Epithelial cell of proximal tubule (primary cell): ENCODE results near the gene ANKLE1. TPM values are rescaled to one million over a fixed set of nuclear protein-coding genes. Genes with fewer than 3 reads are reported as not detected.

Experiments used
- DNase-seq: peaks from one replicate; pipeline ENCODE4 v3.0.0-alpha.2; 2011; ENCODE audit warnings: low read depth
- H3K4me3 ChIP-seq: 2 replicates; pipeline ENCODE4 v1.5.1; 2011; ENCODE audit warnings: low read depth, mild to moderate bottlenecking, low read length
- total RNA-seq: library from RNA; depleted of rRNA; stranded (reverse); fragments of >200 nt; gene quantifications from 2 replicates; pipeline ENCODE4 v1.2.3, GENCODE V29; 2015
- TF ChIP-seq, protein P1 (sequence below): conservative IDR thresholded peaks from 2 replicates; pipeline ENCODE4 v1.5.1; 2012; ENCODE audit warnings: low read depth, mild to moderate bottlenecking, low read length

The ANKLE1 gene
- total RNA-seq, 1 donor from 2014 or later: 4.1 TPM

DNA sequence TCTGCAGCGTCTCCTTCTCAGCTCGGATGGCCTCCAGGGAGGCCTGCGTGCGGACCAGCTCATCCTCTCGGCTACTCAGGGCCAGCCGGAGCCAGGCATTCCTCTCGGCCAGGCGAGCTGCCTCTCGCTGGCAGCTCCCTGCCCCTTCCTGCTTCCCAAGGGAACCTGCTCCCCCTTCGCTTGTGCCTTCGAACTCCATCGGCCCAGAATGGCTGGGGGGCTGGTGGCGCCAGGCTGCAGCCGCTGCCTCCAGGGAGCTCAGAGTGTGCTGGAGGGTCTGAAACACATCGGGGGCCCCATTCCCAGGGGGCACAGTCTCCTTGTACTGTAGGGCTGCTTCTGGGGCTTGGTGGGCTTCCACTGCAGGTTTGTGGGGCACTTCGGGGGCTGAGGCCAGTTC lies 19.1 kb upstream of the ANKLE1 start:
- H3K4me3 ChIP-seq: no peak overlapping the region
- no peak for DNase-seq
- TF ChIP-seq, protein P1, sequence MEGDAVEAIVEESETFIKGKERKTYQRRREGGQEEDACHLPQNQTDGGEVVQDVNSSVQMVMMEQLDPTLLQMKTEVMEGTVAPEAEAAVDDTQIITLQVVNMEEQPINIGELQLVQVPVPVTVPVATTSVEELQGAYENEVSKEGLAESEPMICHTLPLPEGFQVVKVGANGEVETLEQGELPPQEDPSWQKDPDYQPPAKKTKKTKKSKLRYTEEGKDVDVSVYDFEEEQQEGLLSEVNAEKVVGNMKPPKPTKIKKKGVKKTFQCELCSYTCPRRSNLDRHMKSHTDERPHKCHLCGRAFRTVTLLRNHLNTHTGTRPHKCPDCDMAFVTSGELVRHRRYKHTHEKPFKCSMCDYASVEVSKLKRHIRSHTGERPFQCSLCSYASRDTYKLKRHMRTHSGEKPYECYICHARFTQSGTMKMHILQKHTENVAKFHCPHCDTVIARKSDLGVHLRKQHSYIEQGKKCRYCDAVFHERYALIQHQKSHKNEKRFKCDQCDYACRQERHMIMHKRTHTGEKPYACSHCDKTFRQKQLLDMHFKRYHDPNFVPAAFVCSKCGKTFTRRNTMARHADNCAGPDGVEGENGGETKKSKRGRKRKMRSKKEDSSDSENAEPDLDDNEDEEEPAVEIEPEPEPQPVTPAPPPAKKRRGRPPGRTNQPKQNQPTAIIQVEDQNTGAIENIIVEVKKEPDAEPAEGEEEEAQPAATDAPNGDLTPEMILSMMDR: no peak

DNA sequence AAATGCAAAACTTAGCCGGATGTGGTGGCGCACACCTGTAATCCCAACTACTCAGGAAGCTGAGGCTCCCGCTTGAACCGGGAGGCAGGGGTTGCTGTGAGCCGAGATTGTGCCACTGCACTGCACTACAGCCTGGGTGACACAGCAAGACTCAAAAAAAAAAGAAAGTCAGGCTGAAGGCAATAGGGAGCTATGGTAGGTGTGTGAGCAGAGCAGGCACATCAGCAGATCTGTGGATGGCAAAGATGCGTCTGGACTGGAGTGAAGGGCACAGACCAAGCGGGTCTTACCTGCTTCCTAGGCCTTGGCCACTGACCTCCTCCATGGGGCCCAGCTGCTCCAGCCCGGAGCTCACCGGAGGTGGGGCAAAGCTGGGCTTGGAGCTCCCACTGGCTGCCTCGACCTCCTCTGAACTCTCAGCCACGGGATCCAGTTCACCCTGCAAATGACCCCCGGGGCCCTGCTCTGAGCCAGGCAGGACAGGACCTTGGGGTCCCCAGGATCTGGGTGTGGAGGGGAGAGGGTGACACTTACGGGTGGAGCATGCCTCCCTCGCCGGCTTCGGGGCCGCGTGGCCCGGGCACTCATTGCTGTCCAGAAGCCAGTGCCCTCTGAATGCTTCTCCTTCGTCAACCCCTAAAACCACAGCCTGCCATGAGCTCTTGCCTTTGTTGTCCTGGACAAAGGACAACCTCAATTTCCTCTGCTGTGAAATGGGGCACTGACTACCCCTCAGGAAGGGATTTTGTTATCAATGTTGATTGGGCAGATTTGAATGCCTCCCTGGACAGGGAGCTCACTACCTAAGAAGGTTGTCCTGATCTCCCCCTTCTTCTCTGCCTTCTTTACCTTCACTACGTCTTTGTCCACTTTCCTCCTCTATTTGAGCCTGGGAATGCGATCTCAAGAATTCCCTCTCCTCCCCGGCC lies 17.7 kb upstream of the ANKLE1 start:
- H3K4me3 ChIP-seq: no peak overlapping the region
- TF ChIP-seq, protein P1: no peak
- no peak for DNase-seq

DNA sequence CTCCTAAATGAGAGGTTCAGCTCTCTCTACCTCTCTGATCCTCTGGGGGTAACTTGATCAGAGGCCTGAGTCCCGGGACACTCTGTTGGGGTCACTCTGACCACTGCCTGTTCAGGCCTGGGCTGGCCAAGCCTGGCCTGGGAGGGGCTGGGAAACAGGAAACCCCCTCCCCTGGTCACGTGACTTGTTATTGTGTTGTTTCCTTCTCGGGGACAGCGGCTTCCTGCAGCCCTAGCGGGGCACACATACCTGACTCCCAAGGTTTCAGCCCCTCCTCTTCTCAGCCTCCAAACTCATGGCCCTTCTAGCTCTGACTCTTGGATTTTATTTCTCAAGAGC lies 17.1 kb upstream of the ANKLE1 start, which contains the start of gene USHBP1:
TSS of gene USHBP1 (minus strand) at position 105 of the 339 bp plus-strand sequence. CDS start 446 bp downstream, outside the sequence.
- no peak for DNase-seq
- TF ChIP-seq, protein P1: no peak
- no peak within 1 kb of the TSS for H3K4me3 ChIP-seq

DNA sequence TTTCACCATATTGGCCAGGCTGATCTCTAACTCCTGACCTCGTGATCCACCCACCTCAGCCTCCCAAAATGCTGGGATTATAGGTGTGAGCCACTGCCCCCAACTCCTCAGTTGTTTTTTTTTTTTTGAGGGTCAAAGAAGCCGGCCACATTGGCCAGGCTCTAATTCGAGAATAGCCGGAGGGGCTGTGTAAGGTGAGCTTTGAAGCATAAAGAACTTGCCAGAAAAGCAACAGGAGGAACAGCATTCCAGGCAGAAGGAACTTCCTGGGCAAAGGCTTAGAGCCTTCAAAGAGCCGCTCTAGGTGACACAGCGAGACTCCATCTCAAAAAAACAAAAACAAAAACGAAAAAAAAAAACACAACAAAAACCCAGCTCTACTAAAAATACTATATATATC lies 15.7 kb upstream of the ANKLE1 start:
- no peak overlapping the region for H3K4me3 ChIP-seq
- TF ChIP-seq, protein P1: no peak

DNA sequence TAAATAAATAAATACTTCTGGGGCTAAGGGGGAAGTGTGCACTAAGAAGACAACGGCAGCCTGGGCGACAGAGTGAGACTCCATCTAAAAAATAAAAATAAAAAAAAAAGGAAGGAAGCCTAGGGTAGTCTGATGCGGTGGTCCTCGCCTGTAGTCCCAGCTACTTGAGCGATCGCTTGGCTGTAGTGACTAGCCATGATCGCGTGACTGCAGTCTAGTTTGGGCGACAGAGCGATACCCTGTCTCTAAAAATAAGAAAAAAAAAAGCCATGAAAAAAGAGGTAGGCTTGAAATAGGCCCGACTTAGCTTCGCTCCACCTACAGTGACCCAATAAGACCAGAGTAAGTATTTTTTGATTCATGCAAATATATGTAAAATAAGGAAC lies 15.1 kb upstream of the ANKLE1 start:
- TF ChIP-seq, protein P1: no peak
- H3K4me3 ChIP-seq: no peak overlapping the region
- no peak for DNase-seq

More for the DNA sequence above, 15.7 kb upstream of the ANKLE1 start:
- DNase-seq: no peak

DNA sequence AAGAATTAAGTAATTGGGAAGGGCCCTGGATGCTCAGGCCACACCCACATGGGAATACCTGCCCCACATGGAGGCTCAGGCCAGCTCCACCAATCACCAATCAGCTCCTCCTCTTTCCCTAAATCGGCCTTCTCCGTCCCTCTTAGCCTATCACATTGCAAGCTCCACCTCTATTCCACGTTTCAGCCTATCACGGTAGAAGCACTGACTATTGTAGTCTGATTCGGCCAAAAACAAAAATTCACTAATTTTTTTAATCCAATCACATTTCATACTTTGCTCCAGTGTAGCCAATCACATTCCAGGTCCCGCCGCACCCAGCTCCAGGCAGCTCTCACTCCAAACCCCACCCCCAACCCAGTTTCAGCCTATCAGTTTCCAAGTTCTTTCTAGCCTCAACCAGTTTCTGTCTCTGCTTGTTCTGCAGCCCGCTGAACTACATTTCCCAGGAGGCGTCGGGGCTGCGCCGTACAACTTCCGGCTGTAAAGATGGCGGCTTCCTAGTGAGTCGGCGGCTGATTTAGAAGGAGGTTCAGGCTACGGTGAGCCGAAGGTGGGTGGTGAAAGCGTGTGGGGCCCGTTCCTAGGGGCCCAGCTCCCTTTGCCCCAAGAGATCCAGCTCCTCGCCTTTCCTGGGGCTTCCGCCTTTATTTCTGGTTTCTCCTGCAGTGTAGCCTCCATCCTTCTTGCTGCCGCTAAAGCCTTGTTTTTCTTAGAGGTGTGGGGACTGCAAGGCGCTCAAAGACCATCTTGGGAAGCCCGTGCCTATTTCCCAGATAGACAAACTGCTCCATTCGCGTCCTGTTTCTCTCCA lies 14.5 kb upstream of the ANKLE1 start, which contains the start of gene BABAM1:
TSS of gene BABAM1 (plus strand) at position 469 of the 814 bp plus-strand sequence. CDS start 1,364 bp downstream, outside the sequence.
- H3K4me3 ChIP-seq: peak within 1 kb of the TSS; percentile 81
- TF ChIP-seq, protein P1: no peak
- peak; percentile 99 for DNase-seq
